NOMO-1 treated with DMSO at 0.1 percent for 48 hours (cell line): ENCODE results near the gene ZBTB49.
"Not testable (repeated sequence)": the region's sequence is repeated elsewhere in the genome, so short reads cannot be mapped to it uniquely, and the experiment has no call there.

Source experiments
- DNase-seq: peaks from one replicate; lab custom pipeline; 2025; ENCODE audit not compliant: unreplicated experiment; lab: John Stamatoyannopoulos, UW

The ZBTB49 gene, protein sequence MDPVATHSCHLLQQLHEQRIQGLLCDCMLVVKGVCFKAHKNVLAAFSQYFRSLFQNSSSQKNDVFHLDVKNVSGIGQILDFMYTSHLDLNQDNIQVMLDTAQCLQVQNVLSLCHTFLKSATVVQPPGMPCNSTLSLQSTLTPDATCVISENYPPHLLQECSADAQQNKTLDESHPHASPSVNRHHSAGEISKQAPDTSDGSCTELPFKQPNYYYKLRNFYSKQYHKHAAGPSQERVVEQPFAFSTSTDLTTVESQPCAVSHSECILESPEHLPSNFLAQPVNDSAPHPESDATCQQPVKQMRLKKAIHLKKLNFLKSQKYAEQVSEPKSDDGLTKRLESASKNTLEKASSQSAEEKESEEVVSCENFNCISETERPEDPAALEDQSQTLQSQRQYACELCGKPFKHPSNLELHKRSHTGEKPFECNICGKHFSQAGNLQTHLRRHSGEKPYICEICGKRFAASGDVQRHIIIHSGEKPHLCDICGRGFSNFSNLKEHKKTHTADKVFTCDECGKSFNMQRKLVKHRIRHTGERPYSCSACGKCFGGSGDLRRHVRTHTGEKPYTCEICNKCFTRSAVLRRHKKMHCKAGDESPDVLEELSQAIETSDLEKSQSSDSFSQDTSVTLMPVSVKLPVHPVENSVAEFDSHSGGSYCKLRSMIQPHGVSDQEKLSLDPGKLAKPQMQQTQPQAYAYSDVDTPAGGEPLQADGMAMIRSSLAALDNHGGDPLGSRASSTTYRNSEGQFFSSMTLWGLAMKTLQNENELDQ

DNA sequence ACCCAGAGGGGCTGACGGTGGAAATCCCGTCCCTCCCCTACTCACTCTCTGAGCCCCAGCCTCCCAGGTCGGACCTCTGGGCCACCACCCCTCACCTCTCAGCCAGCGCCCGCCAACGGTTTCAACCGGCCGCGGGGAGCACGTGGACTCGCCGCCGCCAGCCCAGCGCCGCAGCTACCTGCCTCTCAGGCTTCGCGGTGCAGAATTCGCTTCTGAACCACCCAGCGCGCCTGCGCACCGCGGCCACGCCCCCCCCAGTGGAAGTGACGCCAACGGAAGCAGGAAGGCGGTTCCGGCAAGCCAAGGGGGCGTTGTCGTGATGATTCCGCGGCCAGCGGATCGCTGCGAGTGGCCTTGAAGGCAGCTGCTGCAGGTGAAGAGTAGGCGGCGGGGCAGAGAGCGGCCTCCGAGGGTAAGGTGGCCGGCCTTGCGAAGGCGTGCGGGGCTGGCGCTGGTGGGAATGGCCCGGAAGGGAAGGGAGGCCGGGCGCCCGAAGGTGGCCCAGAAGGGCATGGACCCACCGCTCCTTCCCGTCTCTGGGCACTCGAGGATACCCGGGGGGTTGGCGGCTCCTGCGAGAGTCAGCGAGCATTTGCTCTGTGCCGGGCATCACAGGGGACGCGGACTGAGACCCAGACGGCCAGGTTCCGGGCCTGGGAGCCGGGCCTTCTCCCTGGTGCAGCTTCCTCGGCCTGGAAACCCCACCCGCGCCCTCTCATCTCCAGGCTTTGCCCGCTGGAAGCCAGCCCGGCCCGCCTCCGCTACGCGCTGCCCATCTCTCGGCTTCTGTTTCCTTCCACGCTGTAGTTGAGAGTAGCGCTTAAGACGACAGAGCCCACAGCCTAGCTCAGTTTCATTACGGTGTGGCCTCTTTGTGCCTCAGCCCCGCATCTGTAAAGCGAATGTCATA lies at the start of gene ZBTB49, which contains the start of gene LYAR:
Gene ZBTB49, plus strand, starts transcription at position 311 of the 910 bp plus-strand sequence. CDS start 9,695 bp downstream, outside the sequence.
Gene LYAR, minus strand, starts transcription at position 214 of the 910 bp plus-strand sequence. CDS start 6,412 bp downstream, outside the sequence.
- peak; percentile 86 for DNase-seq

DNA sequence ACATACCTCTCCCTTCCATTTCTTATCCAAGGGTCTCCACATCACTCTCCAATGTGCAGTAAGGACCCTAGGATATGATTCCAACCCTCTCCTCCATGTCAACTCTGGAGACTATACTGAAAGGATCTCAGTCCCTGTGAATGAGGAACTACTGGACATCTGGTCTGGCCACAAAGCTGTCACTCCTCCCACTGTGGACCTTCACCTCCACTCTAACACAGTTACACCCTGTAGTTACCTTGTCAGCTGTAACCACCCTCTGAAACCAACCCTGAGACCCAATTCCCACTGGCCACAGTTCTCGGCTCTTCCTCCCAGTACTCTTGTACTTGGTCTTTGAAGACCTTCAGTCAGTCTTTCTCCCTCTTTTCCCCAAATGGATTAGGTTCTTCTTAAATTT lies 44.9 kb upstream of the ZBTB49 start:
- DNase-seq, result no peak

DNA sequence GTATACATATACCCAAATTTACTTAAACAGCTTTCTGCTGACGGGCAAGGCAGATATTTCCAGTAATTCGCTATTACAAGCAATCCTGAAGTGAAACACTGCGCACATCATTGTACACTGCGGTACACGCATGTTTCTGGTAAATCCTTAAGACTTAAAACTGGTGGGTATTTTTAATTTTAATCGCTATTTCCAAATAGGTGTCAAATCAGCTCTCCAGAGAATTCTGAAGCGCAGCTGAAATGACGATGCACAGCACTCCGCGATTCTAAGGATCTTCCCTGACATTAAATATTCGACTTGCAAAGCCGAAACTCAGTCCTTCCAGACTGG lies 42.4 kb upstream of the ZBTB49 start:
- DNase-seq, result peak; percentile 48

DNA sequence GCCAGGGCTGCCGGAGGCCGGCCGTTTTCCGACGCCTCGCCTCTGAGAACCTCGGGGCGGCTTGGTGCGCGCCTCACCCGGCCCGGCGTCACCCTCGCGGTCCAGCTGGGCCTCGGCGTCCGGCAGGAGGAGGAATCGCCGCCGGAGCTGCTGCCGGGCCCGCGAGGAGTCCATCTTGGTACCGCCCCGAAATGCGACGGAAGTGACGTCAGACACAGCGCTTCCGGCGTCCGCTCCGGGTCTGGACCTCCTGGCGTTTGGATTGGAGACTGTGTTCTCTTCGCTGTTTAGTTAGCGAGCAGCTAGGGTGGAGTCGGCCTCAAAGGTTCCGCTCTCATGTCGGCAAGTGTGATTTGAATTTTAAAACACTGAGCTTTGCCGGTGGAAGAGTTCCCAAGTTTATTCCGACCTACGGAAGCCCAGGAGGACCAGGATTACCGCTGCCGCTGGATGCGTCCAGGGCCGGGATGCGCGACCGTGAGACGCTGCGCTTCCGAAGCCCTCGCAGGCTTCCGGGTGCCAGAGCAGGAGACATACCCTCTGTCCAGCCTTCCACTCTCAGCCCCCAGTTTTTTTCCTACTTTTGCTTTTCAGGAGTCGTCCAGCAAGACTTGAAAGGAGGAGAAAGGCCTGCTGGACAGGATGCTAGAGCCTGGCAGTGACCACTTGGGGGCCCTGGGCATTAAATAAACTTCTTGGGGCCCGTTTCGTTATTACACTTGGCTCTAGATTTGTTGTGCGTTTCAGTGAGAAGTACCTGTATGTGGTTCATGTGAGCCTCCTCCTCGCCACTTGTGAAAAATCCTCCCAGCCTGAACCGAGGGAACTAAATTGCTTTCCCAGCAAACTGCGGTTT lies 41.8 kb upstream of the ZBTB49 start, which contains the start of gene TMEM128:
Gene TMEM128, minus strand, starts transcription at position 195 of the 856 bp plus-strand sequence. Its CDS starts 21 bp downstream, at position 174.
- peak; percentile 86 for DNase-seq

DNA sequence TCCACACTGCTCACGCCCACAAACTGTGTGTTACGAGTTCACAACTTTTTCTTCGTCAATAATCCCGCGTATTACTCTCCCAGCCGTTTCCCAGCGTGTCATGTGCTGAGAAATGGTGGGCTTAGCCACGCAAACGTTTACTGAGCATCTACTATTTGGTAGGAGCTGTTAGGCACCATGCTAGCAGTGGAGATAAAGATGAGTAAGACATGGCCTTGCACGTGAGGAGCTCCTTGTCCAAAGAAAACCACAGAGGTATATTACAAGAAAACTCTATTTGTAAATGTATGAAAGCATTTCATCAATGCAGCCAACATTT lies 41.2 kb upstream of the ZBTB49 start:
- no peak for DNase-seq

DNA sequence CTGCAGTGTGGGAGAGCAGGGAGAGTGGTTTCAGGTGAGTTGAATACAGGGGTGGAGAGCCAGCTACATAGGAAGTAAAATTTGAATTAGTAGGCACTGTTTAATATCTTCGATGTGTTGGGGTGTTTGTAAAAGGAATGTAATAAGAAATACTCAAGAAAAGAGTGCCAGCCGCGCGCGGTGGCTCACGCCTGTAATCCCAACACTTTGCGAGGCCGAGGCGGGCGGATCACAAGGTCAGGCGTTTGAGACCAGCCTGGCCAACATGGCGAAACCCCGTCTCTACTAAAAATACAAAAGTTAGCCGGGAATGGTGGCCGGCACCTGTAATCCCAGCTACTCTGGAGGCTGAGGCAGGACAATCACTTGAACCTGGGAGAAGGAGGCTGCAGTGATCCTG lies 40.7 kb upstream of the ZBTB49 start:
- not testable (repeated sequence) for DNase-seq

DNA sequence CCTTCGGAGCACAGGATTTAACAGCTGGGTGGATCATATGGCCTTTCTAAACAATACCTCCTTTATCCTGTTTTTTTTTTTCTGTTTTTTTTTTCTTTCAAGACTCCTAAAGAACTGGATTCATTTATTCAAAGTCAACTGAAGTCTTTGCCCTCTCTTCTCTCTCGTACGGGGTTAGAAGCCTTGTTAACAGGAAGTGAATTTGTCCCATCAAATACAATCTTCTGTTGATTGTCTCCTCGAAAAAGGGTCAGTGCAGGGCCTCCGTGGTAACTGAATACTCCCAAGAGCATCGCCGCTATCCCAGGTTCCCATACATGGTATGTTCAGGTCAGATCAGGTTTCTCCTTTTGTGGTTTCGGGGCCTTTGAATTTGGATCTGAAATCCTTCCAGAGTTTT lies 40.2 kb upstream of the ZBTB49 start:
- no peak for DNase-seq

- no peak for DNase-seq
Measured at GRCh38 chr4:4254199-4254598, 35.9 kb upstream of the ZBTB49 start.

- no peak for DNase-seq
Measured at GRCh38 chr4:4254666-4255065, 35.4 kb upstream of the ZBTB49 start.

- DNase-seq, result no peak
Measured at GRCh38 chr4:4256799-4257198, 33.3 kb upstream of the ZBTB49 start.

DNA sequence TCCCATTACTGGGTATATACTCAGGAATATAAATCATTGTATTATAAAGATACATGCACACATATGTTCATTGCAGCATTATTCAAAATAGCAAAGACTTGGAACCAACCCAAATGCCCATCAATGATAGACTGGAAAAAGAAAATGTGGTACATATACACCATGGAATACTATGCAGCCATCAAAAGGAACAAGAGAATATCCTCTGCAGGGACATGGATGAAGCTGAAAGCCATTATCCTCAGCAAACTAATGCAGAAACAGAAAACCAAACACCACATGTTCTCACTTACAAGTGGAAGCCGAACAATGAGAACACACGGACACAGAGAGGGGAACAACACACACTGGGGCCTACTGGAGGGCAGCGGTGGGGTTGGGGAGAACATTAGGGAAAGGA lies 32.3 kb upstream of the ZBTB49 start:
- DNase-seq, result not testable (repeated sequence)

DNA sequence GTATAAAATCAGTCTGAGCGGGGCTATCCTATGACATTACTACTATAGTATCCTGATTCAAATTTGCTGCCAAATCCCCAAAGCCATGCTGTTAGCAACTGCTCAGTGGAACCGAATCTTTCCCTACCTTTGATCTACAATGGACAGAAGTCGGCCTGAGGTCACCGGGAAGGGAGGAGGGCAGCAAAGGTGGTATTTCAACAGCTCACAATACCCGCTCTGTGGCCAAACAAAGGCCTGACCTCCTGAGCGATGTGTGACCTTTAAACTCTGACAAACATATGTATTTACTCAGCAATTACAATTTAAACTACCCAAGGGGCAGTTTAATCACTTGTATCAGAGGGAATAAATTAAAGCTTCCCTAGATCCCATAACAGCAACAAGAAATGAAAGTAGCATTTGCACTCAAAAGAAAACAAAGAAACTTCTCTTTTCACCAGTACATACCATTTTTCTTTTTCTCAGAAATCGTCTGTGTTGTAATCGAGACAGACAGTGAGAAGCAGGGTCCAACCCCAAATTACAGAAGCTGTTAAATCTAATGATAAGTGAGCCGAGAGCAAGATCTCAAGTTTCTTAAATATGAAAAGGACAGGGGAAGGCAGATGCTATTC lies 30.5 kb upstream of the ZBTB49 start:
- peak; percentile 16 for DNase-seq

DNA sequence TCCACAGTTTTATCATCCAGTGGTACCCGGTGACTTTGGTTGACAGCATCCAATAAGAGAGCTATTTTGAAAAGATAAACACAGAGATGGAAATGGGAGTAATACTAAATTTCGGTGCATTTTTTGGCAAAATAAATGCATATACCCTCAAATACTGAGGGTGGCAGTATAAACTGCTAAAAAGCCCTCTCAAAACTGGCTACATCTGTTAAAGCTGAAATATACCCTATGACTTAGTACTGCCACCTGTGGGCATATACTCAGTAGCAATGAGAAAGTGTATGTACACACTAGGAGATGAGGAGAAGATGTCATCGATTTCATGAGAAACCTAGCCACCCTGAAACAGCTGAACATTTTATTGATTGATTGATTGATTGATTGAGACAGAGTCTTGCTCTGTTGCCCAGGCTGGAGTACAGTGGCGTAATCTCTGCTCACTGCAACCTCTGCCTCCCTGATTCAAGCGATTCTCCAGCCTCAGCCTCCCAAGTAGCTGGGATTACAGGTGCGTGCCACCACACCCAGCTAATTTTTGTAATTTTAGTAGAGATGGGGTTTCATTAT lies 29.8 kb upstream of the ZBTB49 start:
- DNase-seq, result peak; percentile 70

GRCh38 chr4:4267981-4268380 lies 22.1 kb upstream of the ZBTB49 start:
- DNase-seq, result no peak

- DNase-seq, result peak; percentile 55
Measured at GRCh38 chr4:4268776-4269175, 21.3 kb upstream of the ZBTB49 start.

DNA sequence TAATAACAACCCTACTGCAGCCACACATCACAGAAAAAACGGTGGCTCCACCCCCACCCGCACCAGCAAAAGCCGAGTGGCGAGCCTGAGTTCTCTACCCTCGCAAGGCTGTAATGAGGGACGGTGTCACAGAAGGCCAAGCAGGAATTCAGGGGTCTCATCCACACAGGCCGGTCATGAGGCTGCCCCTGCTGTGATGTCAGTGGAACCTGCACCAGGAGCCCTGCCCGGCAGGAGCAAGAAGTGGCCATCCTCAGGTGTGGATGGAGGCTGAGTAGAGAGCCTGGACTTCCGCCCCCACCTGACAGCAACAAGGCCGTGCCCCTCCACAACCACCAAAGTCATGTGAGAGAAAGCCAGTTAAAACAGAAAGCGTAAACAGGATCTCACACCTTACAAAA lies 20.7 kb upstream of the ZBTB49 start:
- DNase-seq, result no peak

DNA sequence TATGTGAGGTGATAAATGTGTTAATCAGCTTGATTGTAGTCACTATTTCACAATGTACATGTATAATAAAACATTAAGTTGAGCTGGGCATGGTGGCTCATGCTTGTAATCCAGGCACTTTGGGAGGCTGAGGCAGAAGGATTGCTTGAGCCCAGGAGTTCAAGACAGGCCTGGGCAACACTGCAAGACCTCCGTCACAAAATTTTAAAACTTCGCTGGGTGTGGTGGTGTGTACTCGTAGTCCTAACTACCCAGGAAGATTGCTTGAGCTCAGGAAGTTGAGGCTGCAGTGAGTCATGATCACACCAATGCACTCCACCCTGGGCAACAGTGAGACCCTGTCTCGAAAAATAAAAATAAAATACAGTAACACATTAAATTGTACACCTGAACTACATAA lies 20.2 kb upstream of the ZBTB49 start:
- DNase-seq, result peak; percentile 22

DNA sequence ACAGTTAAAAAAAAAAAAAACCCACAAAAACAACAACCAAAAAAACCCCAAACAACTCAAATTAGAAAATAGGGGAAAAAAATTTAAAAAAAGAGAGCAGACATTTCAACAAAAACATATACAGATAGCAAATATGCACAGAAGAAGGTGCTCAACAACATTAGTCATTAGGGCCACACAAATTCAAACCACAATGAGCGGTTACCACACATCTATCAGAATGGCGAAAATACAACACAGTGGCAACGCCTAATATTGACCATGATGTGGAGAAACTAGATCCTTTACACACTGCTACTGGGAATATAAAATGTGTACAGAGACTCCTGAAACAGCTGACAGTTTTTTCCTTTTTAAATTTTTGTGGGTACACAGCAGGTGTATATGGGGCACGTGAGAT lies 19.5 kb upstream of the ZBTB49 start:
- DNase-seq, result peak; percentile 40

- no peak for DNase-seq
Measured at GRCh38 chr4:4271912-4272311, 18.1 kb upstream of the ZBTB49 start.

- DNase-seq, result no peak
Measured at GRCh38 chr4:4274226-4274625, 15.8 kb upstream of the ZBTB49 start.
